Kidney (tissue), 22 donors: ENCODE results near the gene CCM2L. TPM values are rescaled to one million over a fixed set of nuclear protein-coding genes. Genes with fewer than 3 reads are reported as not detected.
A peak's percentile ranks its signal among the peaks of the same experiment; 100 is the strongest.

Experiments used
- DNase-seq, 5 donors: peaks; one replicate each; pipeline ENCODE4 v3.0.0-alpha.2; 2013 to 2020
- FAIRE-seq: peaks from 2 replicates; lab custom pipeline; 2012; peaks lifted over from hg19 to GRCh38; lab: Jason Lieb, UNC
- H3K27ac ChIP-seq, 2 donors: one replicate each; pipeline ENCODE4 v1.7.0; 2013; ENCODE audit warnings: low read depth in 2 of 2, low read length in 2 of 2, inconsistent platforms in 1 of 2
- H3K27me3 ChIP-seq: one replicate; pipeline ENCODE4 v1.7.1; 2013; ENCODE audit warnings: low read length, inconsistent platforms; ENCODE audit not compliant: control insufficient read depth, insufficient read depth
- H3K36me3 ChIP-seq, 3 donors: one replicate each; pipeline versions ENCODE4 v1.7.0 to v1.7.1; 2013; ENCODE audit warnings: low read length in 3 of 3, control low read depth in 1 of 3, inconsistent platforms in 1 of 3; ENCODE audit not compliant: insufficient read depth in 3 of 3, control insufficient read depth in 2 of 3
- H3K4me1 ChIP-seq, 3 donors: one replicate each; pipeline versions ENCODE4 v1.7.0 to v1.7.1; 2013; ENCODE audit warnings: low read length in 3 of 3, inconsistent platforms in 1 of 3, low read depth in 1 of 3; ENCODE audit not compliant: control insufficient read depth in 2 of 3, insufficient read depth in 2 of 3
- H3K4me3 ChIP-seq, 3 donors: one replicate each; pipeline versions ENCODE4 v1.7.0 to v1.8.1; 2013; ENCODE audit warnings: low read length in 3 of 3, control low read depth in 1 of 3, inconsistent platforms in 1 of 3
- H3K9ac ChIP-seq, 3 donors: one replicate each; pipeline versions ENCODE4 v1.7.0 to v1.7.1; 2013; ENCODE audit warnings: low read length in 3 of 3, control low read depth in 1 of 3, inconsistent platforms in 1 of 3
- H3K9me3 ChIP-seq, 3 donors: one replicate each; pipeline versions ENCODE4 v1.7.0 to v1.7.1; 2013; ENCODE audit warnings: low read length in 3 of 3, control low read depth in 1 of 3, inconsistent platforms in 1 of 3; ENCODE audit not compliant: control insufficient read depth in 2 of 3, insufficient read depth in 1 of 3
- intact Hi-C: fragments of 100-400 bp; cut with DNase I; formaldehyde crosslinking; loops from one replicate; pipeline ENCODE4 v1.11.1; 2022
- long read RNA-seq, 10 donors: library from polyadenylated mRNA in 1 of 10; unstranded in 1 of 10; transcript quantifications; one replicate each; pipeline ENCODE4 v2.0.0 and lab custom pipeline, GENCODE V29; 2021 to 2026
- polyA plus RNA-seq: library from polyadenylated mRNA; stranded (reverse); fragments of 350-450 nt; fragmentation: Illumina TruSeq; extraction: RNeasy Lipid Tissue Mini Kit (QIAGEN cat#74804); gene quantifications from one replicate; pipeline ENCODE4 v1.2.3, GENCODE V29; 2014; ENCODE audit warnings: low read depth, low replicate concordance; ENCODE audit not compliant: insufficient read depth
- total RNA-seq: library from RNA; stranded (reverse); fragmentation: NEBNext Ultra II Directional; extraction: Animal tissue kit (Norgen Biotek cat#: 25700); gene quantifications from one replicate; pipeline ENCODE4 v1.2.1, GENCODE V29; 2021
- TF ChIP-seq, protein P1 (sequence below): IDR thresholded peaks from 3 replicates; pipeline ENCODE4 v1.5.1; 2012; ENCODE audit warnings: mild to moderate bottlenecking, moderate library complexity, borderline replicate concordance; ENCODE audit not compliant: insufficient read depth; ENCODE audit errors: extremely low read depth
- donor health status: control.
- donor health status: control.
- donor health status: control.
- donor health status: control.
- donor health status: control.
- donor health status: DM: yes; HTN: yes; CAD: no.
- donor health status: Normal renal cell carcinoma (clear cell type).

Gene CCM2L
- 13.8 TPM for total RNA-seq
- polyA plus RNA-seq = 9.9 TPM
- long read RNA-seq, donor 1 = 0 reads
- long read RNA-seq, donor 2, partial matches to known transcripts = 0 of 1 reads
- long read RNA-seq, donor 2, other reads (novel, unspliced or antisense) = 0 of 1 reads
- long read RNA-seq, donor 3 = 0 reads
- long read RNA-seq, donor 4 = 0 reads
- long read RNA-seq, donor 5 = 0 reads
- long read RNA-seq, donor 6 = 0 reads
- long read RNA-seq, donor 7, partial matches to known transcripts = 6 of 18 reads
- long read RNA-seq, donor 7, other reads (novel, unspliced or antisense) = 10 of 18 reads
- long read RNA-seq, donor 8 = 0 reads
- long read RNA-seq, donor 9, partial matches to known transcripts = 0 of 1 reads
- long read RNA-seq, donor 9, other reads (novel, unspliced or antisense) = 0 of 1 reads
- long read RNA-seq, donor 10, partial matches to known transcripts = 0 of 1 reads
- long read RNA-seq, donor 10, other reads (novel, unspliced or antisense) = 0 of 1 reads

DNA sequence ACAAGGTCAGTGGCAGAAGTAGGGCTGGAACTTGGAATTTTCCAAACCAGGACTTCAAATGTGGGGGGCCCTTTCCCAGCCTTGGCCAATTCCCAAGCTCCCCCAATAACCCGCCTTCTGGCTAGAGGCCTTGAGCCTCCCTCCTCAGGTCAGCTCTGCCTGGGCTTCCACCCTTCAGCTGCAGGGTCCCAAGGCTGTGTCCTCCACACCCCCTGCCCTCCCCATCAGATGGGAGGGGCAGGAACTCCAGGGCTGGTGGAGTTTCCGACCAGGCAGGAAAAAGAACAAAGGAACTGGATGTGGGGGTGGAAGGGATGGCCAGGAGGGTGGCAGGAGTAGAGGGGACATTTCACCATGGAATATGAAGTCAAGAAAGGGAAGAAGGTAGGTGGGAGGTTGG, at the start of gene CCM2L:
Gene CCM2L (plus strand): TSS at position 338 of the 400 bp plus-strand sequence. CDS start 17 bp downstream, at position 355.
- no peak within 1 kb of the TSS for H3K9ac ChIP-seq
- no peak within 1 kb of the TSS for H3K27ac ChIP-seq
- H3K9me3 ChIP-seq = no peaks in the 10 kb centered on the region
- peak within 1 kb of the TSS in 2 of 3 donors; percentile 35 to 45 for H3K4me3 ChIP-seq
- intact Hi-C loops = no loop called here
- H3K36me3 ChIP-seq = no peaks in the 10 kb centered on the region
- H3K27me3 ChIP-seq = no peaks in the 10 kb centered on the region
- DNase-seq (peak in 2 of 5 donors; percentile 33 to 78), FAIRE-seq (no peak)
- H3K4me1 ChIP-seq = no peaks in the 10 kb centered on the region
- TF ChIP-seq, protein P1, sequence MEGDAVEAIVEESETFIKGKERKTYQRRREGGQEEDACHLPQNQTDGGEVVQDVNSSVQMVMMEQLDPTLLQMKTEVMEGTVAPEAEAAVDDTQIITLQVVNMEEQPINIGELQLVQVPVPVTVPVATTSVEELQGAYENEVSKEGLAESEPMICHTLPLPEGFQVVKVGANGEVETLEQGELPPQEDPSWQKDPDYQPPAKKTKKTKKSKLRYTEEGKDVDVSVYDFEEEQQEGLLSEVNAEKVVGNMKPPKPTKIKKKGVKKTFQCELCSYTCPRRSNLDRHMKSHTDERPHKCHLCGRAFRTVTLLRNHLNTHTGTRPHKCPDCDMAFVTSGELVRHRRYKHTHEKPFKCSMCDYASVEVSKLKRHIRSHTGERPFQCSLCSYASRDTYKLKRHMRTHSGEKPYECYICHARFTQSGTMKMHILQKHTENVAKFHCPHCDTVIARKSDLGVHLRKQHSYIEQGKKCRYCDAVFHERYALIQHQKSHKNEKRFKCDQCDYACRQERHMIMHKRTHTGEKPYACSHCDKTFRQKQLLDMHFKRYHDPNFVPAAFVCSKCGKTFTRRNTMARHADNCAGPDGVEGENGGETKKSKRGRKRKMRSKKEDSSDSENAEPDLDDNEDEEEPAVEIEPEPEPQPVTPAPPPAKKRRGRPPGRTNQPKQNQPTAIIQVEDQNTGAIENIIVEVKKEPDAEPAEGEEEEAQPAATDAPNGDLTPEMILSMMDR = no peak

DNA sequence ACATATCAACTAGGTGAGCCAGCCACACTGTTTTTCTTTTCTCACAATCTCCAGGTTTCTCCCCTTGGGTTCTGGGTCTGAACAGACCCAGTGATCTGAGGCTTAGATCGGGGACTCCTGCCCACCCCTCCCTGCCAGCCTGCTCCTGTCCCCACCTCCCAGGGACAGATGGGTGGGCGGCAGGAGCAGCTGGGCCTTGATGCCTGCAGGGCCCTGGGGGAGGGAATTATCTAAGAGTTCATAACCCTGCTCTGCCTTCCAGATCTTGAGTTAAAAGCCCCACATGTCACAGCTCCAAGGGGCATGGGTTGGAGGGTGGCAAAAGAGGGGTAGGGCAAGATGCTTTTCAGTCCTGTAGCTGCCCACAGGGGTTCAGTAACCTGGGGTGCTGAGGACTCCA, 47.5 kb upstream of the CCM2L start:
- FAIRE-seq (no peak), DNase-seq (no peak)
- no peaks in the 10 kb centered on the region for H3K27me3 ChIP-seq
- no peaks in the 10 kb centered on the region for H3K4me1 ChIP-seq
- no peaks in the 10 kb centered on the region for H3K9me3 ChIP-seq
- no peak overlapping the region for H3K27ac ChIP-seq
- intact Hi-C loops = no loop called here
- H3K4me3 ChIP-seq = no peak overlapping the region
- TF ChIP-seq, protein P1 = no peak
- H3K9ac ChIP-seq = no peak overlapping the region
- no peaks in the 10 kb centered on the region for H3K36me3 ChIP-seq

DNA sequence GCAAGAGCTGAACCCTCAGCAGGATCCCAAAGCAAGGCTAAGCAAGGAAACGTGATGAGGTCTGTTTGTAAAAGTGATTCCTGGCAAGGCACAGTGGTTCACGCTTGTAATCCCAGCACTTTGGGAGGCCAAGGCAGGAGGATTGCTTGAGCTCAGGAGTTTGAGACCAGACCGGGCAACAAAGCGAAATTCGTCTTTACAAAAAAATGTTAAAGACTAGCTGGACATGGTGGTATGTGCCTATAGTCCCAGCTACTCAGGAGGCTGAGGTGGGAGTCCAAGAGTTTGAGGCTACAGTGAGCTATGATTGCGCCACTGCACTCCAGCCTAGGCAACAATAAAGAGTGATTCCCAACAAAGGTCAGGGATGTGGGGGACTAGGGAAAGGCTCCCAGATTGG, 46.3 kb upstream of the CCM2L start:
- Histone ChIP-seq H3K9me3 (no peaks in the 10 kb centered on the region), H3K36me3 (no peaks in the 10 kb centered on the region), H3K27me3 (no peaks in the 10 kb centered on the region), H3K4me3 (no peak overlapping the region), H3K4me1 (peaks cover 0 to 2% (median 0%) of the 10 kb centered on the region in 3 donors), H3K9ac (no peak overlapping the region), H3K27ac (no peak overlapping the region)
- intact Hi-C loops = no loop called here
- FAIRE-seq (no peak), DNase-seq (no peak)
- TF ChIP-seq, protein P1 = no peak
